WTC11 (cell line): ENCODE data around the gene RPTOR.

Source experiments
- PRRX2 ChIP-seq: fragments of 250-450 bp; sonication (Bioruptor Pico); IDR thresholded peaks from 2 replicates; pipeline ENCODE4 v1.8.0; 2021; ENCODE audit warnings: mild to moderate bottlenecking
- ZBTB21 ChIP-seq: sonication (generic); formaldehyde crosslinking; IDR thresholded peaks from 2 replicates; pipeline ENCODE4 v1.8.1; 2023; ENCODE audit warnings: mild to moderate bottlenecking, missing genetic modification reagents, borderline replicate concordance

DNA sequence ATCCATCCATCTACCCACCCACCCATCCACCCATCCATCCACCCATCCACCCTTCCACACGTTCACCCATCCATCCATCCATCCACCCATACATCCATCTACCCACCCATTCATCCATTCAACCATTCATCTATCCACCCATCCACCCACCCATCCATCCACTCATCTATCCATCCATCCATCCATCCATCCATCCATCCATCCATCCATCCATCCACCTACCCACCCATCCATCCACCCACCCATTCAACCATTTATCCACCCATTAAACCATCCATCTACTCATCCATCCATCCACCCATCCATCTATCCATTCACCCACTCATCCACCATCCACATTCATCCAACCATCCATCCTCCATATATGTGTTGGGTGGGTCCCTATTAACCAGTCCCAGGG, 26.2 kb upstream of the RPTOR start:
- TF ChIP-seq ZBTB21 (CRISPR knock-in tag) (no peak), PRRX2 (CRISPR knock-in tag) (no peak)
